BLaER1 (cell line): ENCODE results near the gene PBXIP1.

Source experiments
- H3K27ac ChIP-seq: shearing (Covaris generic); formaldehyde crosslinking; 2 replicates; pipeline ENCODE4 v1.8.1; 2022
- H3K27me3 ChIP-seq: shearing (Covaris generic); formaldehyde crosslinking; 2 replicates; pipeline ENCODE4 v1.8.1; 2022
- H3K36me3 ChIP-seq: shearing (Covaris generic); formaldehyde crosslinking; 2 replicates; pipeline ENCODE4 v1.8.1; 2022
- H3K4me1 ChIP-seq: shearing (Covaris generic); formaldehyde crosslinking; 2 replicates; pipeline ENCODE4 v1.8.1; 2022
- H3K4me2 ChIP-seq: shearing (Covaris generic); formaldehyde crosslinking; 2 replicates; pipeline ENCODE4 v1.8.1; 2022
- H3K4me3 ChIP-seq: shearing (Covaris generic); formaldehyde crosslinking; 2 replicates; pipeline ENCODE4 v1.8.1; 2022
- H3K9ac ChIP-seq: shearing (Covaris generic); formaldehyde crosslinking; 2 replicates; pipeline ENCODE4 v1.8.1; 2022
- H3K9me3 ChIP-seq: shearing (Covaris generic); formaldehyde crosslinking; 2 replicates; pipeline ENCODE4 v1.8.1; 2022
- H4K20me1 ChIP-seq: shearing (Covaris generic); formaldehyde crosslinking; 2 replicates; pipeline ENCODE4 v1.8.1; 2022
- Cebpa-rat ChIP-seq: shearing (Covaris generic); IDR thresholded peaks from 2 replicates; pipeline ENCODE4 v1.8.1; 2022

PBXIP1 gene

GRCh38 chr1:154973344-154974101 is 17.6 kb upstream of the PBXIP1 start:
- Histone ChIP-seq H4K20me1 (peaks cover 65% of the 10 kb centered on the region), H3K9me3 (no peaks in the 10 kb centered on the region), H3K9ac (peak overlapping the region; percentile 91), H3K4me2 (peak overlapping the region; percentile 97), H3K27ac (peak overlapping the region; percentile 94), H3K4me3 (peak overlapping the region; percentile 78), H3K36me3 (peaks cover 27% of the 10 kb centered on the region), H3K4me1 (peaks cover 76% of the 10 kb centered on the region), H3K27me3 (no peaks in the 10 kb centered on the region)
- no peak for TF ChIP-seq Cebpa-rat

GRCh38 chr1:154972517-154973343 is 16.8 kb upstream of the PBXIP1 start:
- Histone ChIP-seq H3K4me3 (peak overlapping the region; percentile 78), H3K36me3 (peaks cover 27% of the 10 kb centered on the region), H3K9ac (peak overlapping the region; percentile 91; the same call in 1 of the 2 replicates), H3K9me3 (no peaks in the 10 kb centered on the region), H3K4me2 (peak overlapping the region; percentile 97), H4K20me1 (peaks cover 66% of the 10 kb centered on the region), H3K4me1 (peaks cover 73% of the 10 kb centered on the region), H3K27ac (0 out of 2 replicates have a peak overlapping the region, but pooled peaks have one; percentile 2), H3K27me3 (no peaks in the 10 kb centered on the region)
- no peak for TF ChIP-seq Cebpa-rat

GRCh38 chr1:154972213-154972516 is 16.3 kb upstream of the PBXIP1 start:
- Histone ChIP-seq H3K4me1 (peaks cover 73% of the 10 kb centered on the region), H3K36me3 (peaks cover 27% of the 10 kb centered on the region), H3K9ac (0 out of 2 replicates have a peak overlapping the region, but pooled peaks have one; percentile 91), H3K9me3 (no peaks in the 10 kb centered on the region), H3K27me3 (no peaks in the 10 kb centered on the region), H4K20me1 (peaks cover 61% of the 10 kb centered on the region), H3K4me3 (no peak overlapping the region), H3K27ac (0 out of 2 replicates have a peak overlapping the region, but pooled peaks have one; percentile 2), H3K4me2 (peak overlapping the region; percentile 97)
- TF ChIP-seq Cebpa-rat = no peak

- H3K27ac ChIP-seq = peak overlapping the region; percentile 83
Measured at GRCh38 chr1:154971341-154971998, 15.6 kb upstream of the PBXIP1 start.

GRCh38 chr1:154970631-154971340 is 14.9 kb upstream of the PBXIP1 start, which contains the start of gene SHC1:
SHC1 (minus strand) TSS chr1:154970747; CDS start chr1:154970526, 221 bp downstream.
- Histone ChIP-seq H4K20me1 (peaks cover 48% of the 10 kb centered on the region), H3K4me1 (peaks cover 59% of the 10 kb centered on the region), H3K9me3 (no peaks in the 10 kb centered on the region), H3K9ac (peak within 1 kb of the TSS; percentile 77), H3K27ac (peak within 1 kb of the TSS; percentile 83), H3K27me3 (no peaks in the 10 kb centered on the region), H3K4me2 (peak within 1 kb of the TSS; percentile 97), H3K4me3 (peak within 1 kb of the TSS; percentile 62), H3K36me3 (peaks cover 40% of the 10 kb centered on the region)
- TF ChIP-seq Cebpa-rat = no peak

More at GRCh38 chr1:154971341-154971998, 15.6 kb upstream of the PBXIP1 start:
- Histone ChIP-seq H3K9ac (peak overlapping the region; percentile 67), H3K9me3 (no peaks in the 10 kb centered on the region), H3K36me3 (peaks cover 33% of the 10 kb centered on the region), H3K4me2 (peak overlapping the region; percentile 97), H3K4me3 (peak overlapping the region; percentile 62), H4K20me1 (peaks cover 54% of the 10 kb centered on the region), H3K4me1 (peaks cover 66% of the 10 kb centered on the region), H3K27me3 (no peaks in the 10 kb centered on the region)
- no peak for TF ChIP-seq Cebpa-rat

- Histone ChIP-seq H3K4me2 (peak overlapping the region; percentile 97), H3K27me3 (no peaks in the 10 kb centered on the region), H4K20me1 (peaks cover 48% of the 10 kb centered on the region), H3K9ac (peak overlapping the region; percentile 77), H3K4me1 (peaks cover 59% of the 10 kb centered on the region), H3K9me3 (no peaks in the 10 kb centered on the region), H3K36me3 (peaks cover 48% of the 10 kb centered on the region), H3K4me3 (peak overlapping the region; percentile 62), H3K27ac (peak overlapping the region; percentile 83)
- TF ChIP-seq Cebpa-rat = no peak
Measured at GRCh38 chr1:154969860-154970452, 14.1 kb upstream of the PBXIP1 start.

GRCh38 chr1:154969246-154969645 is 13.3 kb upstream of the PBXIP1 start:
- no peaks in the 10 kb centered on the region for H3K27me3 ChIP-seq
- peak overlapping the region; percentile 62 for H3K4me3 ChIP-seq
- peak overlapping the region; percentile 83 for H3K27ac ChIP-seq
- no peaks in the 10 kb centered on the region for H3K9me3 ChIP-seq
- H3K4me2 ChIP-seq = peak overlapping the region; percentile 97
- H3K9ac ChIP-seq = peak overlapping the region; percentile 77
- peaks cover 55% of the 10 kb centered on the region for H3K36me3 ChIP-seq
- no peak for TF ChIP-seq Cebpa-rat
- peaks cover 48% of the 10 kb centered on the region for H4K20me1 ChIP-seq
- H3K4me1 ChIP-seq = peaks cover 65% of the 10 kb centered on the region

- Histone ChIP-seq H3K4me3 (no peak overlapping the region; the same call in 1 of the 2 replicates), H3K27ac (peak overlapping the region; percentile 83; the same call in 1 of the 2 replicates), H3K4me1 (peaks cover 70% of the 10 kb centered on the region), H3K27me3 (no peaks in the 10 kb centered on the region), H3K9me3 (no peaks in the 10 kb centered on the region), H4K20me1 (peaks cover 48% of the 10 kb centered on the region), H3K9ac (peak overlapping the region; percentile 77), H3K36me3 (peaks cover 60% of the 10 kb centered on the region), H3K4me2 (peak overlapping the region; percentile 97)
- TF ChIP-seq Cebpa-rat = no peak
Measured at GRCh38 chr1:154968731-154969130, 12.8 kb upstream of the PBXIP1 start.
